Posterior cingulate gyrus (tissue), 11 donors: ENCODE data around the gene MZF1.
"Not testable (repeated sequence)": the region's sequence is repeated elsewhere in the genome, so short reads cannot be mapped to it uniquely, and the experiment has no call there.

Experiments used
- DNase-seq, 10 donors: peaks; one replicate each; pipeline versions ENCODE4 v3.0.0 to v3.0.0-alpha.2; 2020 to 2021; ENCODE audit warnings: mixed read lengths in 3 of 10
- intact Hi-C: fragments of 100-400 bp; cut with DNase I; formaldehyde crosslinking; loops from one replicate; pipeline ENCODE4 v1.15.1; 2023

MZF1 gene

DNA sequence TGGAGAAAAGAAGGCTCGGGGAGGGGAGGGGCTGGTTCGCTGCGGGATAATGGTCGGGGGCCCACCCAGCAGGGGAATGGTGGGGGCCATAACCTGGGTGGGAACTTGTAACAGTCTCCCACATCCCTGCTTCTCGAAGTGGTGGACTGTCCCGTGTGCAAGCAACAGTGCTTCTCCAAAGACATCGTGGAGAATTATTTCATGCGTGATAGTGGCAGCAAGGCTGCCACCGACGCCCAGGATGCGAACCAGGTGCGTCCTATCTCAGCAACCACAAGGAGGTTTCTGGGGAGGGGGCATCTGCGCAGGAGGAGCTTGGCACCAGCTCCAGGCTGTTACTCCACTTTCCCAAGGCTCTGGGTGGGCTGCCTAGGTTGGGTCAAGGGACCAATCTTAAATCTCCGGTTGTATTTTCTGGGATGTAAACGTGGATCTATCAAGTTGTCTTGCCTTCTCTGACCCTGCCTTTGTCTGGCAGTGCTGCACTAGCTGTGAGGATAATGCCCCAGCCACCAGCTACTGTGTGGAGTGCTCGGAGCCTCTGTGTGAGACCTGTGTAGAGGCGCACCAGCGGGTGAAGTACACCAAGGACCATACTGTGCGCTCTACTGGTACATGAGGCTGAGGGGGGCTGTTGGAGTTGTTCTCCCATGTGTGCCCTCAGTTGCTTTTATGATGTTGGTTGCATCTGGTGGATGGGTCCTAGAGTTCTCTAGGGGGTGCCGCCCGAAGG lies 27.7 kb downstream of the MZF1 start:
- intact Hi-C loops = no loop called here
- peak in 1 of 10 donors; percentile 54 for DNase-seq

GRCh38 chr19:58544591-58545285 lies 28.4 kb downstream of the MZF1 start:
- intact Hi-C loops = loop anchor here (1.0 kb wide), 1 partner anchor 11 kb away; the partner anchor contains the start of gene CHMP2A

GRCh38 chr19:58543826-58544590 lies 29.1 kb downstream of the MZF1 start, which contains the start of gene TRIM28:
Gene TRIM28 (plus strand): TSS chr19:58544064. CDS start chr19:58544758, 694 bp downstream.
- DNase-seq = peak; percentile 95 to 99 (median 97)
- intact Hi-C loops = loop anchor here (1.0 kb wide), 1 partner anchor 11 kb away; the partner anchor contains the start of gene CHMP2A

More at GRCh38 chr19:58544591-58545285, 28.4 kb downstream of the MZF1 start:
- peak in 4 of 10 donors; percentile 41 to 74 (median 53) for DNase-seq

DNA sequence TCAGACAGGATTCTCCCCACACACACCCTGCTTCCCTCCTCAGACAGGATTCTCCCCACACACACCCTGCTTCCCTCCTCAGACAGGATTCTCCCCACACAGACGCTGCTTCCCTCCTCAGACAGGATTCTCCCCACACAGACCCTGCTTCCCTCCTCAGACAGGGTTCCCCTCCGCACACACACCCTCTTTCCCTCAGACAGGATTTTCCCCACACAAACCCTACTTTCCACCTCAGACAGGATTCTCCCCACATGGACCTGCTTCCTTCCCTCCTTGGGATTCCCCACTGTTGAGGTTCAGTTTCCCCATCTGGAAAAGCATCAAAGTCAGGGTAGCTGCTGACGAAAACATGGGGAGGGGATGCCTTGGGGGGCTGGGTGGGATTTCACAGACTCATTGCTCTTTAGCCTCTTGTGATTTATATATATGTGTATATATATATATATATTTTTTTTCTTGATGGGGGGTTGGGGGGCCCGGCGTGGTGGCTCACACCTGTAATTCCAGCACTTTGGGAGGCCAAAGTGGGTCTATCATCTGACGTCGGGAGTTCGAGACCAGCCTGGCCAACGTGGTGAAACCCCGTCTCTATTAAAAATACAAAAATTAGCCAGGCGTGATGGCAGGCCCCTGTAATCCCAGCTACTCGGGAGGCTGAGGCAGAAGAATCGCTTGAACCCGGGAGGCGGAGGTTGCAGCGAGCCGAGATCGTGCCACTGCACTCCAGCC lies 30.3 kb downstream of the MZF1 start:
- intact Hi-C loops = not testable (repeated sequence)
- peak in 1 of 10 donors; percentile 23 for DNase-seq

DNA sequence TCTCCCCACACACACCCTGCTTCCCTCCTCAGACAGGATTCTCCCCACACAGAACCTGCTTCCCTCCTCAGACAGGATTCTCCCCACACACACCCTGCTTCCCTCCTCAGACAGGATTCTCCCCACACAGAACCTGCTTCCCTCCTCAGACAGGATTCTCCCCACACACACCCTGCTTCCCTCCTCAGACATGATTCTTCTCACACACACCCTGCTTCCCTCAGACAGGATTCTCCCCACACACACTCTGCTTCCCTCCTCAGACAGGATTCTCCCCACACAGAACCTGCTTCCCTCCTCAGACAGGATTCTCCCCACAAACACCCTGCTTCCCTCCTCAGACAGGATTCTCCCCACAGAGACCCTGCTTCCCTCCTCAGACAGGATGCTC lies 34.0 kb downstream of the MZF1 start:
- DNase-seq, intact Hi-C loops: not testable (repeated sequence)

DNA sequence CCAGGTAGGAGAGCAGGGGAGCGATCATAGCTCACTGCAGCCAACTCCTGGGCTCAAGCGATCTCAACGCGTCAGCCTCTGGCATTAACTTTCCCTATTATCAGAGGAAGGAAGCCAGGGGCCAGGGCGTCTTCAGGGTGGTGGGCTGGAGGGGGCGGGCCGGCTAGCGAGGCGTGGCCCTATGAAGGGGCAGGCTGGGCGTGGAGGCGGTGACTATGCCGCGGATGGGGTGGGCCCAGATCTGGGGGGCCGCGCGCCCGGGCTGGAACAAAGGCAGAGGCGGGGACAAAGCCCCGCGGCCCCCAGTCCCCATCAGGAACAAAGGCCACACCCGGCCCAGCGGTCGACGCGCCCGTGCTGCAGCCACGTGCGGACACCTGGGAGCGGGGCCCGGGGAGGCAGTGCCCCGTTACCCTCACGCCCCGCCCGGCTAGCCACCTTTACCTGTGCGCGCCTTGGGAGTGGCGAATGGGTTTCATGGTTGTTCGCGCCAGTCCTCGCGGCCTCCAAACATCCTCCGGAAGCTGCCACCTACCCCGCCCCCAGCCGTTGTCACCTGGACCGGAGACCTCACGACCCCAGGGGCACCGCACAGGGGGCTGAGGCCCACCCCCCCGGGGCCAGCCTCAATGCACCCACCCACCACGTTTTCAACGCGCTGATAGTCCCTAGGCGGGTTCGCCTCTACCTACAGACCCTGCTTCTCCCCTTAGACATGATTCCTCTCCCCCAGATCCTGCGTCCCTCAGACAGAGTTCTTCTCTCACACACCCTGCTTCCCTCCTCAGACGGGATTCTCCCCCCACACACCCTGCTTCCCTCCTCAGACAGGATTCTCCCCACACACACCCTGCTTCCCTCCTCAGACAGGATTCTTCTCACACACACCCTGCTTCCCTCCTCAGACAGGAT lies 34.6 kb downstream of the MZF1 start:
- peak in 1 of 10 donors; percentile 39 for DNase-seq
- intact Hi-C loops = no loop called here

DNA sequence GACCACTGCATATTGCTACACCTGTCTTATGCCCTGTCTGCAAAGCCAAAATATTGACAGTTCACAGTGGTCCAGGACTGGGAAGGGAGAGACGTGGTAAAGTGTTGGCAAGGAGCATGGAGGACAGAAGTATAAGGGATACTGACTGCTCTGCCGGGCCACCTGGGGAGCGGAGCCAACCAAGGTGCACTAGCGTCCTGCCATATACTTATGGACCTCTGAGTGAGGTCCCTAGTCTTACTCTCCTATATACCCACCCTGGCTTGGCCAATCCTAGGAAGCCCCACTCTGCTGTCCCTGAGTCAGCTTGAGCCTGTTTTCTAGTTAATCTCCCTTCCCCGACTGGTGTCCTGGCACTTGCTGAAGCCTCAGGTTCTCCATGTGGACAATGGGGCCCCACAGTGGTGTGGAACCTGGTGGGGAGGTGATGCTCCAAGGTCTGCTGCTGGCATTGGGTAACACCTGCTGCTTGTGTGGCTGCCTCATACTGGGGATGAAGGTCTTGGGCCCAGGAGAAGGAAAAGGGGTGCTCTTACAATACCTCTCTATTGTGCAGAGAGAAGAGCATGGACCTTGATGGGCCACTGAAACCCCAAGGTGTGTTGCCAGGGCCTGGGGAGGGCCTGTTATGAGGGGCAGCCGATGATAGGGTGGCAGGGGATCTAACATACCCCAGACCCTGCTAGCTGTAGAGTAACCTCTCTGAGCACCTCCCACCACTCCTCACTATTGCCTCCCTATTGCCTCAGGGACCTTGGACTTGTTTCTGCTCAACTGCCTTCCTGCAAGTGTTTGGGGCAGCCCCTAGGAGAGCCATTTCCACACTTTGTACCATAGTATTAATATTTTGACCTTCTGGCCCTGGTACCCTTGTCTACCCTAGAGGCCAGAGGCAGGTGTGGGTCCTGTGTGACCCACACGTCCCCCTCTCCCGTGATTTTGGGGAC lies 36.0 kb downstream of the MZF1 start:
- intact Hi-C loops = no loop called here
- peak in 1 of 10 donors; percentile 24 for DNase-seq

DNA sequence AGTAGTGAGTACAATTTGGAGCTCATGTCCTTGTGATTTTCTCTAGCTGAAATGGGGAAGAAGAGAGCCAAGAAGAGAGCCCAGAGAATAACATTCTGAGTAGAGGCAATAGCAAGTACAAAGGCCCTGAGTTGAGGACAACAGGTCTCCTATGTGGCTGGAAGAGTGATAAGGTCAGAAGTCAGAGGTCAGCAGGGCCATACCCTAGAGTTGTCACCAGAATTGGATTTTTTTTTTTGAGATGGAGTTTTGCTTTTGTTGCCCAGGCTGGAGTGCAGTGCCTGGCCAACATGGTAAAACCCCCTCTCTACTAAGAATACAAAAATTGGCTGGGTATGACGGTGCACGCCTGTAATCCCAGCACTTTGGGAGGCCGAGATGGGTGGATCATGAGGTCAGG lies 37.3 kb downstream of the MZF1 start:
- no peak for DNase-seq
- intact Hi-C loops = no loop called here

DNA sequence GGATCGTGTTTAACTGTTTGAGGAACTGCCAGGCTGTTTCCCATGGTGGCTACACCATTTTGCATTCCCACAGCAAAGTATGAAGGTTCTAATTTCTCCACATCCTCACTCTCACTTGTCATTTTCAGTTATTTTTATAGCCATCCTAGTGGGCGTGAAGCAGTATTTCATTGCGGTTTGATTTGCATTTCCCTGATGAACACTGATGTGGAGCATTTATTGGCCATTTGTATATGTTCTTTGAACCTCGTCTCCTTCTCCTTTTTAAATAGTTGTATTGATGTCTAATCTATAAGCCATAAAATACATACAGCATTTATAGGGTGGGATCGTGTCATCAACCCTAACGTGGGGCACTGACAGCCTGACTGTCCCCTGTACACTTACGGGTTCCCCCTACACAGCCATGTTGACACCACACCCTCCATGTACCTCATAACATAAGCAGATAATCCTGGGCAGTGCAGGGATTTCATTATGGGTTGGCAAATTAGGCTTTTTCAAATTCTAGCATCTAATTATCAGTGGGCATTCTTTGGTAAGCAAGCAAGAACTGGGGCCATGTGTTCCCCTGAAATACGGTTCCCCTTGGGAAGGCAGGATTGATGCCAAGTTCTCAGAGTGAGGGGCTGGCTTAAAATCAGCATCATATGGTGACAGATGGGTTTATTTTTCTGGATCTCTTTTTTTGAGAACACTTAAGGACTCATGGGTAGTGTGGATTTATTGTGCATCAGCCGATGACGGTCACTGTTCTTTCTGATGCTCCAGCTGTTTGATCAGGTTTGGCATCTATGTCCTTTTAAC lies 41.9 kb downstream of the MZF1 start:
- intact Hi-C loops = no loop called here

GRCh38 chr19:58529405-58529804 lies 43.7 kb downstream of the MZF1 start:
- no peak for DNase-seq
- intact Hi-C loops = no loop called here

More for the DNA sequence above, 41.9 kb downstream of the MZF1 start:
- peak in 2 of 10 donors; percentile 10 to 23 for DNase-seq

- intact Hi-C loops = no loop called here
- peak in 2 of 10 donors; percentile 3 to 60 for DNase-seq
Measured at GRCh38 chr19:58522709-58523108, 50.4 kb downstream of the MZF1 start.

GRCh38 chr19:58521651-58522050 lies 51.5 kb downstream of the MZF1 start:
- intact Hi-C loops = no loop called here

DNA sequence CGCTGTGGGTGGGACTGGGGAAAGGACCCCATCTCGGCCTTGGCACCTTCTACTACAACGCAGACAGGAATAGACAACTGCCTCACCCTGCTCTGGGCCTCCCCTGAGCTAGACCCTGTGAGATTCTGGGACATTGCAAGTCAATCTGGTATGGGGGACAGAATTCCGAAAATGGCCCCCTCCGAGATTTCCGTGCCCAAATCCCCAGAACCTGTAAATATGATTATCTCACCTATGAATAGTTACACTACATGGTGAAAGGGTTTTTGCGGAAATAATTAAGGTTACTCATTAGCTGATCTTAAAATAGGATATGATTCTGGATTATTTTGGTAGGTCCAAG lies 52.9 kb downstream of the MZF1 start:
- intact Hi-C loops = no loop called here
- DNase-seq = no peak

More at GRCh38 chr19:58521651-58522050, 51.5 kb downstream of the MZF1 start:
- peak in 1 of 10 donors; percentile 4 for DNase-seq

DNA sequence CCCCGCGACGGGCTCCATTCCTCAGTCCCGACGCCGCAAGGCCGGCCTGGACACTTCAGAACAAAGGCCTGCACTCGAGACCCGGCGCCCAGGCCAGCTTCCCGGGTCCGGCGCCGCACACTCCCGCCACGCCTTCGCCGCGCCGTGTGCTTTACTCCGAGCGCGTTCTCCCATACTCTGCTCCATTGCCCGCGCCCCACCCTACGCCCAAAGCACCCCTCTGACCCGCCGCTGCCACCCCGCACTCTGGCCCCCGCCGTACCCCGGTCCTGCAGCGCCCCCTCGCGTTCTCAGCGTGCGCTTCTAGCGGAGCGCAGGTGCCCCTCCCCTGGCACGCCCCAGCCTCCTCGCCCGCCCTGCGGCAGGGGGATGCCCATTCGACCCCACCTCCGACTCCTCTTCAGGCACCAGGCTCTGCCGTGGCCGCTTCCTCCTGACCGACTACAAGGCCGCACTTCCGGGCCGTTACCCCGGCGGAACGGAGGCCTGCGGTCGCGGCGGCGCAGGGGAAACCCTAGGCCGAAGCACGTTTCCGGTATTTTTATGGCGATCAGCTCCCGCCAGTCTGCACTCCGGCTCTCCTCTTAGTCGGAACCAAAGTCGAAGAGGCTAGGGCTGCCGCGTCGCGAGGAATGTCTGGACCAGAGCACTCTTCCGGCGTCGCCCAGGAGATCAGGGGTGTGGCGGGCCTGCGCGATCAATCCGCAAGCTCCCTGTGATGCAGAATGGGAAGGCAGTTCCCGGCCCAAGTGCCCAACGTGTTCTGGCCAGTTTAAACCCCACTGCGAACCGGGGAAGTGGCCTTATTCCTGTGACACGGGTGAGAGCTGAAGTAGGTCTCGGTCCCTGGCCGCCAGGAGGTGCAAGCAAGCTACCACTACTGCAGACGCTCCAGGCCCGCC lies 53.5 kb downstream of the MZF1 start, which contains the start of gene ZBTB45:
TSS of gene ZBTB45 (minus strand) at position 456 of the 902 bp plus-strand sequence. CDS start 2,137 bp downstream, outside the sequence.
- DNase-seq = peak; percentile 87 to 99 (median 92)
- intact Hi-C loops = loop anchor here (2.0 kb wide), 1 partner anchor 79 kb away; the partner anchor contains the start of gene ZNF132

DNA sequence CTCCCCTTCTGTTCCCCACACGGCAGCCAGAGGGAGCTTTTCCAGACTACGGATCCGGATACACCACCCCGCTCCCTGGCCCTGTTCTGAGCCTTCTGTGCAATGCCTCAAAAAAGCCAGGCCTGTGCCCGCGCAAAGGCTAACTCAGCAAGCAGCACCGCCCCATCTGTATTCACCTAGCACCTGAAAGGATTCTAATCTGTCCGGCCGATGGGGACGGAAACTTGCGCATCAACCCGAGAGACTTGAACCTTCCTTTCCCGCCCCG lies 54.1 kb downstream of the MZF1 start:
- intact Hi-C loops = loop anchor here (2.0 kb wide), 1 partner anchor 78 kb away; the partner anchor contains the start of gene ZNF132
- DNase-seq = peak; percentile 37 to 92 (median 58)
